CD4-positive, alpha-beta T cell (primary cell): ENCODE results near the gene GPX4. TPM values are rescaled to one million over a fixed set of nuclear protein-coding genes. Genes with fewer than 3 reads are reported as not detected.

ENCODE experiments used
- ATAC-seq: fragments of 200-7000 bp; cut with Tn5 transposase; one replicate; pipeline ENCODE4 v1.10.0; 2022; ENCODE audit warnings: mild to moderate bottlenecking; ENCODE audit not compliant: poor library complexity
- CTCF ChIA-PET: fragments of 350-600 bp; sonication (Branson Sonifier 250); formaldehyde crosslinking; loops from one replicate; lab custom pipeline; 2021; ENCODE audit warnings: antibody characterized with exemption, inconsistent platforms; lab: Charles Lee
- POLR2A ChIA-PET: fragments of 350-600 bp; sonication (Branson Sonifier 250); formaldehyde crosslinking; loops from one replicate; lab custom pipeline; 2021; ENCODE audit warnings: antibody characterized with exemption, inconsistent platforms; lab: Charles Lee
- DNase-seq, 14 experiments: peaks; one replicate each; pipeline ENCODE4 v3.0.0-alpha.2; 2013 to 2020; ENCODE audit warnings: mixed read lengths in 2 of 14
- H3K27ac ChIP-seq, 2 donors: one replicate each; pipeline versions ENCODE4 v1.5.1 to v1.7.0; 2013; ENCODE audit warnings: low read length in 2 of 2, low read depth in 1 of 2, mild to moderate bottlenecking in 1 of 2
- H3K27me3 ChIP-seq, 2 experiments: 1 replicate in 1 of 2; 2 replicates in 1 of 2; pipeline versions ENCODE4 v1.6.1 to v1.7.0; 2013; ENCODE audit warnings: low read length in 2 of 2, control low read depth in 1 of 2, mild to moderate bottlenecking in 1 of 2, moderate library complexity in 1 of 2; ENCODE audit not compliant: insufficient read depth in 2 of 2, control insufficient read depth in 1 of 2
- H3K36me3 ChIP-seq: one replicate; pipeline ENCODE4 v1.6.1; 2013; ENCODE audit warnings: low read length, control low read depth; ENCODE audit not compliant: insufficient read depth
- H3K4me1 ChIP-seq: one replicate; pipeline ENCODE4 v1.6.1; 2013; ENCODE audit warnings: low read length, control low read depth; ENCODE audit not compliant: insufficient read depth
- H3K4me3 ChIP-seq: one replicate; pipeline ENCODE4 v1.5.1; 2013; ENCODE audit warnings: mild to moderate bottlenecking, low read length, moderate library complexity
- H3K9me3 ChIP-seq, 2 experiments: 1 replicate in 1 of 2; 2 replicates in 1 of 2; pipeline versions ENCODE4 v1.6.1 to v1.7.0; 2013; ENCODE audit warnings: low read length in 2 of 2, mild to moderate bottlenecking in 2 of 2, control low read depth in 1 of 2, moderate library complexity in 1 of 2; ENCODE audit not compliant: control insufficient read depth in 1 of 2, insufficient read depth in 1 of 2
- H3K27ac Mint-ChIP-seq: one replicate; pipeline ENCODE4 v1.8.0; 2020; ENCODE audit warnings: mixed read lengths
- H3K27me3 Mint-ChIP-seq: one replicate; pipeline ENCODE4 v1.8.0; 2021; ENCODE audit warnings: mixed read lengths
- H3K36me3 Mint-ChIP-seq: one replicate; pipeline ENCODE4 v1.8.0; 2021; ENCODE audit warnings: low read depth, mixed read lengths
- H3K4me1 Mint-ChIP-seq: one replicate; pipeline ENCODE4 v1.8.0; 2021; ENCODE audit warnings: low read depth, mixed read lengths
- H3K4me3 Mint-ChIP-seq: one replicate; pipeline ENCODE4 v1.8.0; 2020; ENCODE audit warnings: mild to moderate bottlenecking, mixed read lengths
- H3K9me3 Mint-ChIP-seq: one replicate; pipeline ENCODE4 v1.8.0; 2020; ENCODE audit warnings: mixed read lengths
- CTCF ChIP-seq: fragments of 200-600 bp; IDR thresholded peaks from one replicate; pipeline ENCODE4 v1.8.0; 2022; ENCODE audit warnings: antibody characterized with exemption, mild to moderate bottlenecking
- intact Hi-C, 2 experiments: fragments of 100-400 bp; cut with DNase I in 1 of 2; cut with micrococcal nuclease in 1 of 2; formaldehyde crosslinking; loops; one replicate each; pipeline versions ENCODE4 v1.15.1 to v1.9.0; 2023 to 2025; cut with DNase I, micrococcal nuclease
- total RNA-seq, 174 experiments: library from RNA in 2 of 174; stranded (reverse) in 2 of 174; gene quantifications; one replicate each; pipeline ENCODE4 v1.2.3 and lab custom pipeline; 2021 to 2026

GPX4 gene
- total RNA-seq, 2 experiments from 2014 or later, result 174 to 175 TPM

- H3K4me3 Mint-ChIP-seq, result peak overlapping the region; percentile 71
- ATAC-seq (peak; percentile 58), DNase-seq (peak in 10 of 14 experiments; percentile 44 to 87 (median 63))
- Histone ChIP-seq H3K9me3 (no peaks in the 10 kb centered on the region), H3K36me3 (peaks cover 87% of the 10 kb centered on the region), H3K4me1 (peaks cover 77% of the 10 kb centered on the region), H3K27me3 (no peaks in the 10 kb centered on the region), H3K4me3 (no peak overlapping the region), H3K27ac (peak overlapping the region; percentile 59 to 68)
- ChIA-PET CTCF (interaction anchor here (0.7 to 6.5 kb wide), 10 partner anchors 8 to 224 kb away, joined by 3 to 42 read pairs (median 5); partner anchors contain the start of genes ABCA7 and ARHGAP45), POLR2A (interaction anchor here (0.6 to 19.1 kb wide), 20 partner anchors 9 to 1965 kb away, joined by 3 to 1253 read pairs (median 8); partner anchors contain the start of genes ABCA7, ARHGAP45, CNN2 and FAM174C)
- no peaks in the 10 kb centered on the region for H3K27me3 Mint-ChIP-seq
- H3K4me1 Mint-ChIP-seq, result peaks cover 27% of the 10 kb centered on the region
- peaks cover 64% of the 10 kb centered on the region for H3K36me3 Mint-ChIP-seq
- H3K9me3 Mint-ChIP-seq, result no peaks in the 10 kb centered on the region
- peak overlapping the region; percentile 82 for H3K27ac Mint-ChIP-seq
- intact Hi-C loops, result loop anchor here (1.0 to 2.0 kb wide), 2 partner anchors 11 to 19 kb away; no protein-coding TSS in a partner anchor
- TF ChIP-seq CTCF, result peak; percentile 5
Observed at GRCh38 chr19:1087813-1088415, 15.9 kb upstream of the GPX4 start.

- H3K27ac Mint-ChIP-seq, result peak overlapping the region; percentile 82
- H3K27me3 Mint-ChIP-seq, result no peaks in the 10 kb centered on the region
- no peaks in the 10 kb centered on the region for H3K9me3 Mint-ChIP-seq
- DNase-seq (peak in 4 of 14 experiments; percentile 42 to 58 (median 52)), ATAC-seq (peak; percentile 28)
- H3K4me3 Mint-ChIP-seq, result peak overlapping the region; percentile 71
- ChIA-PET CTCF (interaction anchor here (0.9 to 6.5 kb wide), 8 partner anchors 9 to 58 kb away, joined by 3 to 42 read pairs (median 6); partner anchors contain the start of genes ABCA7 and ARHGAP45), POLR2A (interaction anchor here (0.6 to 19.1 kb wide), 22 partner anchors 8 to 1964 kb away, joined by 3 to 1253 read pairs (median 8); partner anchors contain the start of genes ABCA7, ARHGAP45, CNN2 and FAM174C)
- Histone ChIP-seq H3K27me3 (no peaks in the 10 kb centered on the region), H3K4me1 (peaks cover 75% of the 10 kb centered on the region), H3K9me3 (no peaks in the 10 kb centered on the region), H3K27ac (peak overlapping the region; percentile 59 to 68), H3K4me3 (no peak overlapping the region), H3K36me3 (peaks cover 87% of the 10 kb centered on the region)
- peaks cover 67% of the 10 kb centered on the region for H3K36me3 Mint-ChIP-seq
- TF ChIP-seq CTCF, result no peak
- H3K4me1 Mint-ChIP-seq, result peaks cover 31% of the 10 kb centered on the region
- intact Hi-C loops, result no loop called here
Observed at GRCh38 chr19:1088416-1089010, 15.3 kb upstream of the GPX4 start.

- POLR2A ChIA-PET, result interaction anchor here (0.6 to 19.1 kb wide), 15 partner anchors 9 to 558 kb away, joined by 3 to 1253 read pairs (median 10); partner anchors contain the start of genes ABCA7, ARHGAP45, CDC34 and CNN2
- Histone ChIP-seq H3K27ac (peak overlapping the region in 1 of 2 donors; percentile 2), H3K27me3 (no peaks in the 10 kb centered on the region), H3K36me3 (peaks cover 80% of the 10 kb centered on the region), H3K4me3 (no peak overlapping the region), H3K4me1 (peaks cover 75% of the 10 kb centered on the region), H3K9me3 (no peaks in the 10 kb centered on the region)
- DNase-seq, result peak in 1 of 14 experiments; percentile 41
- ATAC-seq, result no peak
- intact Hi-C loops, result no loop called here
- H3K4me3 Mint-ChIP-seq, result peak overlapping the region; percentile 34
- peak overlapping the region; percentile 82 for H3K27ac Mint-ChIP-seq
- CTCF ChIA-PET, result interaction anchor here (1.1 to 6.5 kb wide), 3 partner anchors 13 to 24 kb away, joined by 3 to 42 read pairs (median 8); no protein-coding TSS in a partner anchor
- peaks cover 63% of the 10 kb centered on the region for H3K36me3 Mint-ChIP-seq
- H3K27me3 Mint-ChIP-seq, result no peaks in the 10 kb centered on the region
- TF ChIP-seq CTCF, result no peak
- peaks cover 35% of the 10 kb centered on the region for H3K4me1 Mint-ChIP-seq
- no peaks in the 10 kb centered on the region for H3K9me3 Mint-ChIP-seq
Observed at GRCh38 chr19:1089126-1089771, 14.5 kb upstream of the GPX4 start.
